ENCODE data around the gene TMCO4.

DNA sequence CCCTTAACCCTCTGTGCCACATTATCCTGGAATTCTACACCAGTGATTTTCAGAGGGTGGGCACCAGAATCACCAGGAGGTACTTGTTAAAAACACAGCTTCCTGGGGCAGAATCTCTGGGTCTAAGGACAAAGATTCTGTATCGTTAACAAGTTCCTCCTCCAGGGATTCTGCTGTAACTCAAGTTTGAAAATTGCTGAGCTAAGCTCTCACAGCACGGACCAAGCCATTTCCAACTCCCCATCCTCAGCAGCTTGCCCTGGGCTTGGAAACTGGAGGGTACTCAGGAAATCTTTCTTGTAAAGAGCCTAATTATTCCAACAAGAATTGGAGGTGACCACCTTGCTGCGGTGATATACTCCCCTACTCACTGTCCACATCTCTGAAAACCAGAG lies 48.8 kb downstream of the TMCO4 start:
- TF ChIP-seq, protein P1, sequence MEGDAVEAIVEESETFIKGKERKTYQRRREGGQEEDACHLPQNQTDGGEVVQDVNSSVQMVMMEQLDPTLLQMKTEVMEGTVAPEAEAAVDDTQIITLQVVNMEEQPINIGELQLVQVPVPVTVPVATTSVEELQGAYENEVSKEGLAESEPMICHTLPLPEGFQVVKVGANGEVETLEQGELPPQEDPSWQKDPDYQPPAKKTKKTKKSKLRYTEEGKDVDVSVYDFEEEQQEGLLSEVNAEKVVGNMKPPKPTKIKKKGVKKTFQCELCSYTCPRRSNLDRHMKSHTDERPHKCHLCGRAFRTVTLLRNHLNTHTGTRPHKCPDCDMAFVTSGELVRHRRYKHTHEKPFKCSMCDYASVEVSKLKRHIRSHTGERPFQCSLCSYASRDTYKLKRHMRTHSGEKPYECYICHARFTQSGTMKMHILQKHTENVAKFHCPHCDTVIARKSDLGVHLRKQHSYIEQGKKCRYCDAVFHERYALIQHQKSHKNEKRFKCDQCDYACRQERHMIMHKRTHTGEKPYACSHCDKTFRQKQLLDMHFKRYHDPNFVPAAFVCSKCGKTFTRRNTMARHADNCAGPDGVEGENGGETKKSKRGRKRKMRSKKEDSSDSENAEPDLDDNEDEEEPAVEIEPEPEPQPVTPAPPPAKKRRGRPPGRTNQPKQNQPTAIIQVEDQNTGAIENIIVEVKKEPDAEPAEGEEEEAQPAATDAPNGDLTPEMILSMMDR (IDR thresholded peaks at IDR 0.05), result no peak
- no peak for TF ChIP-seq POLR2A (IDR thresholded peaks at IDR 0.05)
